ENCODE data around the gene PCNX1.

PCNX1 gene

GRCh38 chr14:70962935-70963334 lies 55.7 kb downstream of the PCNX1 start:
- no peak for DNase-seq (ENCODE audit: low spot score)

GRCh38 chr14:70964492-70964891 lies 57.2 kb downstream of the PCNX1 start:
- DNase-seq (ENCODE audit: low spot score): no peak

- DNase-seq (ENCODE audit: low spot score): no peak
These were observed 64.3 kb downstream of the PCNX1 start for GRCh38 chr14:70971560-70971959.

GRCh38 chr14:70972107-70972976 lies 65.1 kb downstream of the PCNX1 start:
- DNase-seq (ENCODE audit: low spot score): peak; percentile 26

GRCh38 chr14:70976591-70976990 lies 69.3 kb downstream of the PCNX1 start:
- DNase-seq (ENCODE audit: low spot score): no peak

GRCh38 chr14:70981000-70981952 lies 74.0 kb downstream of the PCNX1 start:
- DNase-seq (ENCODE audit: low spot score): no peak

GRCh38 chr14:70982200-70982599 lies 74.9 kb downstream of the PCNX1 start:
- DNase-seq (ENCODE audit: low spot score): no peak

GRCh38 chr14:70987041-70987440 lies 79.8 kb downstream of the PCNX1 start:
- no peak for DNase-seq (ENCODE audit: low spot score)

- no peak for DNase-seq (ENCODE audit: low spot score)
These were observed 81.2 kb downstream of the PCNX1 start for GRCh38 chr14:70988452-70988851.

- DNase-seq (ENCODE audit: low spot score): no peak
These were observed 86.7 kb downstream of the PCNX1 start for GRCh38 chr14:70993931-70994330.

- no peak for DNase-seq (ENCODE audit: low spot score)
These were observed 88.0 kb downstream of the PCNX1 start for GRCh38 chr14:70995211-70995610.

- DNase-seq (ENCODE audit: low spot score): no peak
These were observed 88.4 kb downstream of the PCNX1 start for GRCh38 chr14:70995671-70996070.

GRCh38 chr14:70999117-70999516 lies 91.9 kb downstream of the PCNX1 start:
- no peak for DNase-seq (ENCODE audit: low spot score)

- no peak for DNase-seq (ENCODE audit: low spot score)
These were observed 92.8 kb downstream of the PCNX1 start for GRCh38 chr14:71000091-71000490.

- no peak for DNase-seq (ENCODE audit: low spot score)
These were observed 94.5 kb downstream of the PCNX1 start for GRCh38 chr14:71001742-71002141.

GRCh38 chr14:71003156-71003555 lies 95.9 kb downstream of the PCNX1 start:
- DNase-seq (ENCODE audit: low spot score): no peak

- no peak for DNase-seq (ENCODE audit: low spot score)
These were observed 97.2 kb downstream of the PCNX1 start for GRCh38 chr14:71004481-71004880.

- DNase-seq (ENCODE audit: low spot score): no peak
These were observed 97.8 kb downstream of the PCNX1 start for GRCh38 chr14:71005076-71005475.

GRCh38 chr14:71006200-71006563 lies 98.9 kb downstream of the PCNX1 start:
- no peak for DNase-seq (ENCODE audit: low spot score)

- no peak for DNase-seq (ENCODE audit: low spot score)
These were observed 104.2 kb downstream of the PCNX1 start for GRCh38 chr14:71011479-71011878.

- DNase-seq (ENCODE audit: low spot score): no peak
These were observed 105.6 kb downstream of the PCNX1 start for GRCh38 chr14:71012888-71013287.

- no peak for DNase-seq (ENCODE audit: low spot score)
These were observed 106.4 kb downstream of the PCNX1 start for GRCh38 chr14:71013551-71014192.

Measured in hepatic stellate cell (primary cell).